A549 (cell line): Measurements from ENCODE around the gene CHPF.

Experiments
- BHLHE40 ChIP-seq: IDR thresholded peaks from 2 replicates; pipeline ENCODE4 v1.6.1; 2012; ENCODE audit warnings: low read depth, low read length, inconsistent platforms
- CTCF ChIP-seq: fragments of >200 bp; sonication (Bioruptor Twin); formaldehyde crosslinking; IDR thresholded peaks from 3 replicates; pipeline ENCODE4 v1.5.1; 2016
- HDAC2 ChIP-seq: fragments of 200-600 bp; sonication (generic); IDR thresholded peaks from 2 replicates; pipeline ENCODE4 v1.6.1; 2016
- KDM1A ChIP-seq: fragments of 200-600 bp; sonication (generic); IDR thresholded peaks from 2 replicates; pipeline ENCODE4 v1.6.1; 2016; ENCODE audit warnings: low read depth, mild to moderate bottlenecking
- KDM5A ChIP-seq: fragments of 200-600 bp; sonication (generic); IDR thresholded peaks from 2 replicates; pipeline ENCODE4 v1.6.1; 2016; ENCODE audit warnings: antibody characterized with exemption, mild to moderate bottlenecking
- MAX ChIP-seq: IDR thresholded peaks from 2 replicates; pipeline ENCODE4 v1.6.1; 2012
- NPAS2 ChIP-seq: fragments of 250-450 bp; sonication (Bioruptor Pico); IDR thresholded peaks from 2 replicates; pipeline ENCODE4 v1.8.0; 2022; ENCODE audit warnings: mild to moderate bottlenecking, moderate library complexity, borderline replicate concordance
- POLR2A ChIP-seq: IDR thresholded peaks from 2 replicates; pipeline ENCODE4 v1.6.1; 2012; ENCODE audit warnings: mild to moderate bottlenecking, low read length
- RAD21 ChIP-seq, 2 experiments: fragments of >200 bp in 1 of 2; sonication (Bioruptor Twin) in 1 of 2; formaldehyde crosslinking in 1 of 2; IDR thresholded peaks in 1 of 2; conservative IDR thresholded peaks in 1 of 2; 2 replicates in 1 of 2; 3 replicates in 1 of 2; pipeline ENCODE4 v1.6.1; 2012 to 2018; ENCODE audit warnings: inconsistent platforms in 1 of 2
- TF ChIP-seq, protein P1 (sequence below): fragments of 450-650 bp; IDR thresholded peaks from 2 replicates; pipeline ENCODE4 v1.6.1; 2014; ENCODE audit warnings: antibody characterized with exemption

DNA sequence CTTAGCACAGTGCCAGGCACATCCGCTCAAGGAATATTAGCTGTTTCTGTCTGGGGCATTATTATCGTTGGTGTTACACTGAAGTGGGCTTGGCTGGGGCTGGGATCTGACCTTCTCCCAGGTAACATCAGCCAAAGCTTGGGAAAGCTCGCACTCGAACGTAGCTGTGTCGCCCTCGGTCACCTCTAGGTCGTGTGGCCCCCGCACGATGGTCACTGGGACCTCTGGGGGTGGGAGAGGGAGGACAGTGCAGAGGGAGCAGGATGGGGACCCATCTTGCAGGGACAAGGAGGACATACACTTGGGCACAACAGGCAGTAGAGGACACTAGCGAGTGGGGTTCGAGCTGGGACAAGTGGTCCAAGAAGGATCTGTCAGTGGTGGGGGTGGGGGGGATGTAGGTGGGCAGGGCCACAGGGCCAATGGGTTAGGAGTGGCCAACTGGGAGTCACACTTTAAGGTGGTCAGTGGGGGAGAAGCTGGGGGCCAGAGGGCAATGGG, 9.9 kb upstream of the CHPF start:
- TF ChIP-seq BHLHE40 (no peak), CTCF (no peak), RAD21 (conservative IDR thresholded peaks at IDR 0.05 in 1 of 2, IDR thresholded peaks at IDR 0.05 in 1 of 2) (no peak), NPAS2 (CRISPR knock-in tag) (no peak), KDM5A (no peak), KDM1A (no peak), HDAC2 (no peak), MAX (no peak), POLR2A (no peak)
- TF ChIP-seq, protein P1, sequence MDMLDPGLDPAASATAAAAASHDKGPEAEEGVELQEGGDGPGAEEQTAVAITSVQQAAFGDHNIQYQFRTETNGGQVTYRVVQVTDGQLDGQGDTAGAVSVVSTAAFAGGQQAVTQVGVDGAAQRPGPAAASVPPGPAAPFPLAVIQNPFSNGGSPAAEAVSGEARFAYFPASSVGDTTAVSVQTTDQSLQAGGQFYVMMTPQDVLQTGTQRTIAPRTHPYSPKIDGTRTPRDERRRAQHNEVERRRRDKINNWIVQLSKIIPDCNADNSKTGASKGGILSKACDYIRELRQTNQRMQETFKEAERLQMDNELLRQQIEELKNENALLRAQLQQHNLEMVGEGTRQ, result no peak
